Kasumi-1 (cell line): ENCODE results near the gene GRID1.

Experiments
- DNase-seq, 2 experiments: peaks; one replicate each; lab custom pipeline; 2025; lab: John Stamatoyannopoulos, UW

GRID1 gene

DNA sequence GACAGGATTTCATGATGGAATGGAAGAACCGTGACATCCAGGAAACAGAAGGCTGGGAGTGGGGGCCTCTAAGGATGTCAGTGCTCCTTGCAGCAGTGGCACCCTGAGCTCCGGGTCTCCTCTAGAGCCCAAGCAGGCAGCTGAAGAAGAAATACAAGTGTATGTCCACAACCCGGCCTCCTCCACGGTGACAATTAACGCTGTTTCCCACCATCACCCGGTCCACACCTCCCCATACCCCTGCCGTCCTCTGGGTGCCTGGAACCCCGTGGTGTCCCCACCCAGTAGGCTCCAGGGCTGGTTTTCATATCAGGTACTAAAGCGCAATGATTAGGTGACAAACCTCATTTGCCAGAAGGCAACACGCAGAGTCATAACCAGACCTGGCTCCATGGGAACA is 30.3 kb downstream of the GRID1 start:
- no peak for DNase-seq

DNA sequence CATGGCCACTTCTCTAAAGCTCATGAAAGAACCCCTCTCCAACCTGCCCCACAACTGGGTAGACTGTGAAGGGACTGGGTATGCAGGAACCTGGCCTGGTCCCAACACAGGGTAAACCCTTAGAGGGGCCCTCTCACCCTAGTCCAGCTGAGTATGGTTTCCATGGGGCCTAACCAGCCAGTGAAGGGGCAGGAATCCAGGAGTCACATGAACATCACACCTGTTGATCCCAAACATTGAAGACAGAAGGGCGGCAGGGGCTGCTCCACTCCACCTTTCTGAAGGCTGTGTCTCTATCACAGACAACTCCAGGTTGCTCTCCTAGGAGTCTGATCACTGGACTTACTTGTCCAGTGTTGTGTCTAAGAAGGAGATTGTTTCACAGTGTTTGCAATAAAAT is 30.8 kb downstream of the GRID1 start:
- no peak for DNase-seq

DNA sequence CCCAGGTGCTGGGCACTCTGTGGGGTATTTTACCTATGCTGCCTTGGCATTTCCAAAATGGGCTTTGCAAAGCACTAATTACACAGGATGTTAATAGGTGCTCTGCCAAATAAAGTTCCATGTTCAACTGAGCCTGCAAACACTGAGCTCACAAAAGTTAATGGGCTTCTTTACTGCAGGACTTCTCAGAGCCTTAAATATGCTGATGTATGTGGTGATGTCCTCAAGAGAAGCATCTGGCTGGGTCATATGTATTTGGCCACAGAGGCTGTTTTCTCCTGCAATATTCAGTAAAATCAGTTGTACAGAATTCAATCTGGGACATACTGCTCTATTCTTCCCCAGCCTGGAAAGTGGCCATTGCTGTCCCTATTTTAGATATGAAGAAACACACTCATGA is 31.3 kb downstream of the GRID1 start:
- no peak for DNase-seq

DNA sequence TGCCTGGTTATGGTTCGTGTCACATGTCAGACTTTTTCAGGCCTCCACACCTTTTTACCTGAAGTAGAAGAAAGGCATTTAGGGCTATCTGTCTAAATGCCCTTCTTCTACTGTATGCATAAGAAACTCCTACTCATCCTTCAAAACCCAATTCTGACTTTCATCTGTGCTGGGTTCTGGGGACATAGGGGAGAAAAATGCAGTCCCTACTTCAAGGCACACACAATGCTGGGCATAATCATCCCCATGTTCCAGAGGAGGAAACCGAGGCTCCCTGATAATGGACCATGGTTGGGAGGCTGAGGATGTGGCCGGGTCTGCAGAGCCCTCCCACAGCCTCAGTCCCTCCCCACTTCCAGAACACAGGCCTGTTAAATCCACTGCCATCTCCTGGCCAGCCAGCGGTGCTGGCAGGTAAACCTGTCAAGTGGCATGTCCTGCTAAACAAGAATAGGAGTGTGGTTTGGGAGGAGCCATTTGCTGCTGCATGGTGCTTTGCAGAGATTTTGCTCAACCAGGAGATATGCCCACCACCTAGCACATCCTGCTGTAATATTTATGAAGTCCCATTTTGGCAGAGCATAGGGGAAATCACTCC is 32.0 kb downstream of the GRID1 start:
- no peak for DNase-seq

DNA sequence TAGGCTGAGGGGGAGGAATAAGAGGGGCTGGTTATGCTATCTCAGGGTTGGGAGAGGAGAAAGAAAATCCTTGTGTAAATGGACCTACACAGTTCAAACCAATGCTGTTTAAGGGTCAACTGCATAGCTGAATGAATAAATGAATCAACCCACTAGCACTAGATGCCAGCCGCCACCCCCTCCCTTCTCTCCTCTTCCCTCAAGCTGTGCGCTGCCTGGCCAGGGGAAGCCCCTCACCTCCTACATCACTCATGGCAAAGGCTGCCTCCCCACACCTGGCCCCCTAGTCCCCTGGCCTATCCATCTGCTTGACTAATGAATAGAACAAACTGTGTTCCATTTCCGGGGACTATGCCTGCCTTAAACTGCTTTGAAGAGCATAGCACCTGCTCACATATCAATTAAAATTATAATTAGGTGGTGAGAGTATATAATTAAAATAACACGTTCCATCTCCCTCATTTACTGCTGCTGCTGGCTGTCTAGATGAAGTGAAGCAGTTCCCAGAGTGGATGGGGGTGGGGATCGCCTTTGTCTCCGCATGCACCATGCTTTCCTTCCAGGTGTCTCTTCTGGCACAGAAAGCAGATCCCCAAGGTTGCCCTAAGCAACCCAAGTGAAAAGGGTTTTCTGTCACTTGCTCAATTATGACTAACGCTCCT is 32.6 kb downstream of the GRID1 start:
- DNase-seq = no peak

DNA sequence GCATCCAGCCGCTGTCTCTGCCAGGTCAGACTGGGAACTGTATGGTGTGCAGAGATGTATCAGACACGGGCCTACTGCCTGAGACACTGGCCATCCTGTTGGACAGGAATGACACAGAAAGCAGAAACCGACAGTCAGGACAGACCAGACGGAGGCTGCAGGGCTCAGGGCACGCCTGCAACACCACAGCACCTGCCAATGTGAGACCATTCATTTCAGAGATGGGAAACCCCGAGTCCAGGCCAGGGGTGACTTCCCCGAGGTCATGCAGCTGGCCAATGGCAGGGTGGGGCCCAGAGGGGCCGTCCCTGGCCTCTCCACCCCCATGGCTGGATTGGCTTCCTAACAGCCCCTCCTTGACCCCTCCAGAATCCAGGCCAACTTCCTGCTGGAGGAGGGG is 34.7 kb downstream of the GRID1 start:
- no peak for DNase-seq

DNA sequence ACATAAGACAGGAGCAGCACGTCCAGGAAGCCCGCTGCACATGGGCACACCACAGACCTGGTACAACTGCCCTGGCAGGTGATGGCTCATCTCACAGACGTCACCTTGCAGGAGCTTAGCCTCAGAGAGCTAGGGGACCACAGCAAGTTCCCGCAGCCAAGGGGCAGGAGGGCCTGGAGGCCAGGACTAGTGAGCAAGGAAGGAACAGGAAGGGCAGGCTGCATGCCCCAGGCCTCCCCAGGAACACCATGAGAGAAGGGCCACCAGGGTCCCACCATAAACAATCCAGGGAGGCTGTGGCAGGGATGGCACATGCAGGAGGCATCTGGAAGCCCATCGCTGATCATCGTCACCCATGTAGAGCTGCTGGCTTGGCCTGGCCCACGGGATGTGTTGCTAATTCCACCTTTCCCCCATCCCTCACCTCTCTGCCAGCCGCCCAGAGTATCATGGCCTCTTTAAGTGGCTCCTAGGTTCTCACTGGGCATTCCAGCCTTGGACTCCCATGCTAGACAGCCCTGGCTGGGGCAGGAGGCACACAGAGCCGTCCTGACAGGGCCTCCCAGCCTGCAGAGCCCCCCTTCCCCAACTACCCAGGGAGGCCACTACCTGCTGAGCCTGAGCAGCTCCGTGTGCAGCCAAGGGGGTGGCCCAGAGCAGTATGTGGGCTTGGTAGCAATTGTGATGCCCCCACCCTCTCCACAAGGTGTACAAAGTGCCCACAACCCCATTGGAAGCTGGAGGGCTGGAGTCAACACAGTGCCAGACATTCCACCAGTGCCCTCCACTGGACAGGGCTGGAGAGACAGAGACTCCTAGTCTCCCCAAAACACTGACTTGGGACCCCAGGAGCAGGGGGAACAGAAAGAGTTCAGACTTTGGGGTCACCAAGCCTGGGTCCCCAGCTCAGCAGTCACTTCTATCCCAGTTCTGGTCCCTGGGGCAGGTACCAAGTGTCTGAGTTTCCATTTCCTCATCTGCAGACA is 35.5 kb downstream of the GRID1 start:
- DNase-seq = no peak

DNA sequence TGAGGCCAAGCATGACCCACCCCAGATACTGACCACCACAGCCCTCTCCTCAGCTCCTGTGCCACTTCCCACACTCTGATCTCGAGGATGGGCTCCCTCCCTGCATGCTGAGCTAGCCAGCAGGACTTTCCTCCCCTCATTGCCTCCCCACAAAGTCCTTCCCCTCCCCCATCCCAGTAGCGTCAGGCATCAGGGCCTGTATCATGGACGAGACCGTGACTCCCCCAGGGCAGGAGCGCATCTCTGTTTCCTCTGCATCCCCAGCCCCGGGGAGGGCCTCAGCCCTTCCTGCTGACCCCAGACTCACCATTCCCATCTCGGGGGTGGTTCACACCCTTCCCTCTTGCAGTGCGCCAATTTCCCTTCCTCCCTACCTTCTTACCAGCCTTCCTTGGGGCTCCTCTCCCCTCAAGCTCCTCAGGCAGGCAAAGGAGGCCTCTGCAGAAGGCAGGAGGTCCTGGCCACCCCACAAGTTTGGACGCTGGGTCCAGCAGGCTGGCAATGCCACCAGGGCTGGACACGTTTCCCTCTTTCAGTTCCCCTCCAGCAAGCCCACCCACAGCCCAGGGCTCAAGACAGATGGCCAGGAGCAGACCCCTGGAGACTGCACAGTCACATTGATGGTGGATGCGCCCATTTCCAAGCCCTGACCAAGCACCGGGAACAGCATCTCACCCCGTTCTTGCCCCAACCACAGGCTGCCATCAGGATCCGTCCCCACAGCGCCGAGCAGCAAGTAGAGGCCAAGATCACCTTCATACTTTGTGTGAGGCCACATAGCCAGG is 36.5 kb downstream of the GRID1 start:
- DNase-seq = no peak

DNA sequence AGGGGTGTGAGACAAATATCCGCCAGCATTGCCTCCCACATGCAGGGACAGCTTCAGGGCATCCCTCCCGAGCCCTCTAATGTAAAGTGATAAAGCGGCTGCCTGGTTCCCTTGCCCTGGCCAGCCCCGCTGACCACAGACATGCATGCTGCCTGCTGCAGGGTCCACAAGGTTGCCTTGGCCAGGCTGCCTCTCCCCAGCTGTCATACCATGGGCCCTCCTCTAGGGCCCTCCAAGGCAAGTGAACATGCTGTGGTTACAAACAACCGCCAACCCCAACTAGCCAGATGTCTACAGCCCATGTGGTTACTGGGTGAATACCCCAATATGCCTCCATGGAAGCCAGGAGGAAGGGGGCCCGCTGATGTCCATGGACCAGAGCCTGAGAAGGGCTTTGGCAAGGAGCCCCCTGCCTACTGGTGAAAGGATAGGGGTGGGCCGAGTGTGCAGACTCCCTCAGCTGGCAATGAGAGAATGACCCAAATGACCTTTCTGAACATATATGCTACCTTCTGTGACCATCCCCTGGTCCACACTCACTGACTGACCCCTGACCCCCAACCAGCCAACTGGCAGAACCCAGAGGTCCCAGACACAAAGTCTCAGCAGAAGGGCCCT is 37.4 kb downstream of the GRID1 start:
- DNase-seq = no peak

DNA sequence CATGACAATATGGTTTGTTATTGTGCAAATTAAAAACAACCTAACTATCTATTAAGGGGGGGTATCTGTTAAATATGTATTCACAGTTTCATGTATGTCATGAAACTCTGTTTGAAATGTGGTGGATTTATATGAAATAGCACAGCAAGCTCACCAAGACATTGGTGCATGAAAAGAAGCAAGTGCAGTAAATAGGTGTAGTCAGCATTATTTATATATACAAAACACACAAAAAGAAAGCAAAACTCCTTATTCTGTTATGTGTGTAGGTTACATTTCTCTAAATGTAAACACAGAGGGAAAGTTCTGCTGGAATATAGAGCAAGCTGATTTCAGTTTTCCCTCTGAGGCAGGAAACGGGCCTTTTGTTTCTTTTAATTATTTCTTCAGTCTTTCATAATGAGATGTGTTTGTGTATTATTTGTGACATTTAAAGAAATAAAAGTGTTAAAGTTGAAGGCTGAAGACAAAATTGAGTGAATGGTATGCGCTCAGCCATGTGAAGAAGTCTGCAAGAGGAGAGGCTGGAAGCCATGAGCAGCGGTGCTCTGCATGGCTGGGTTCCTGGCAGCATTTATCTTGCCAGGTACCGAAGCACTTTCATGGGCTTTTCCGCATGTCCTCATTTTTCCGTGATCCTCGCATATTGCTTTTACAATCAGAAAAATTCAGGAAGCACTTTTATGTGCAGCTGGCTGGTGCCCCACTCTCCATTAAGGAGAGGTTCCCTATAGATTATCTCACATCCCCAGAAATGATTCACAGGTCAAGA is 38.5 kb downstream of the GRID1 start:
- no peak for DNase-seq

DNA sequence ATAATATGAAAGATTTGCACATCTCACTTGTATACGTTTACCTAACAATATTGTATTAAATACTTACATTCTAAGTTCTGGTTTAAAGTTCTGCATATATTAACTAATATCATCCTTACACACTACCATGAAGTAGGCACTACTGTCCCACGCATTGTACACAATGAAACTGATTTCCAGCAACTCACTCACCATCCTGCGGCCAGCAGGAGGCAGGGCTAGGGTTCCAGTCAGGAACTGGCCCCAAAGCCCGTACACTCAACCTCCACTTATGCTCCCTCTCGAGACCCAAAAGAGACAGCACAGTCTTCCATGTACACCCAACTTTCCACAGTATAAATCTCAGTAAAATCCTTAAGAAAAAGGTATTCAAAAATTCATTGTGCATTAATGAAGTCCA is 41.4 kb downstream of the GRID1 start:
- no peak for DNase-seq

DNA sequence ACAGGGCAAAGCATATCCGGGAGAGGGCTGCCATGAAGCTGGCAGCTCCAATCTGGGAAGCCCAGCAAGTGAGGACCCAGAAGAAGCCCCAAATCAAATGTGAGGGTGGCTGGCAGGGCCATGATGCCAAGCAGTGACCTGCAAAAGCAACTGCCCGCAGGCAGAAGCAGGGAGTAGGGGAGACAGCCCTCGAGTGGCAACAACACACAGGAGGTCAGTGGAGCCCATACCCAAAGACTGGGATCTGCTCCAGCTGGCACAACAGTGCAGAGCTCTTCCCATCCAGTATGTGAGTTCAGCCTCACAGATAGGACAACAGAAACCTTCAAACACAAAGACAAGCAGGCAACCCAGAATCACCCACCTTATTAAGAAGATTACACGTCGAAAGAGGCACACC is 45.0 kb downstream of the GRID1 start:
- DNase-seq = no peak

DNA sequence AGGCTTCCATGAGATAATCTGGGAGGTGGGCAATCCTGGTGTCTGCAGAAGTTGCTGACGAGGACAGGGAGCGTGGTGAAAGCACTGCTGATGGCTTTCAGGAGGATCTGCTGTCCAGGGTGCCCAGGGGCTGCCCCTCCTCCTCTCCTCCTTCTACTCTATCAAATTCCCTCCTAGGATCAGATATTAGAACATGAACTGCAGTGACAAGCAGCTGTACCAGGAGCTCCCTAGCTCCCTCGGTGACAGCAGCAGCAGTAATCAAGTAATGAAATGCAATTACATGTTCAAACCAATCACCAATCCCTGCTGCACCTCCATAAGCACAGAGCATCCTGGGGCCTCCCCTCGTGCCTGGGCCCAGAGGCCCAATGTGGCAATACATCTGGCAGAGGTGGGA is 46.9 kb downstream of the GRID1 start:
- DNase-seq = no peak

DNA sequence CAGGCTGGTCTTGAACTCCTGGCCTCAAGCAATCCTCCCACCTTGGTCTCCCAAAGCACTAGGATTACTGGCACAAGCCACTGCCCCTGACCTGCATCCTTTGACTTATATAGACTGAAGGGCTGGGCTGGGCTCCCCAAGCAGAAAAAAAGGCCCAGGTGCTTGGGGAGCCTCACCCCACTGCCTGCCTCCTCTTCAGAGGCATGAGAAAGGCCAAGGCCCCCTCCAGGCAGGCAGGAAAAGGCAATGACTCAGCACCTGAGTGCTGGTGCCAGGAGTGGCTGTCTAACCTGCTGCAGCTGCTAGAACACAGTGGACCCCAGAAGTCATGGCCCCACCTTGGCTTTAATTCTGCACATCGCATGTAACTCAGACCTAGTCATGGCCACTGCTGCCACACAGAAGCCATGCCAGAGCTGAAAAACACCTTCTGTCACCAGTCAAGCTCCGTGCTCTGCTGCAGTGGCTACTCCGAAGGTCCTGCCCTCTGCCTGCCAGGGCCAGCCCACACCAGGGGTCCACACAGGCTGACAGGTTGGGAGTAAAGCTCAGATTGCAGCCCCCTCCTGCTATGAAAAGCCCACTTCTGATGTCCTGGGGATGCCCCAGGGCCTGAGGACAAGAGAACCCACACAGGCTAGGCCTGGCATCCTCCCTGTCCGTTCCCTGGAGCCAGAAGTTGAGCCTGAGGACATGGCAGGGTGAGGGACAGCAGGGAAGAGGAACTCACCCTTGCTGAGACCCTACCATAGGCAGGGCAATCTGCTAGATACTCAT is 48.5 kb downstream of the GRID1 start:
- DNase-seq = no peak

DNA sequence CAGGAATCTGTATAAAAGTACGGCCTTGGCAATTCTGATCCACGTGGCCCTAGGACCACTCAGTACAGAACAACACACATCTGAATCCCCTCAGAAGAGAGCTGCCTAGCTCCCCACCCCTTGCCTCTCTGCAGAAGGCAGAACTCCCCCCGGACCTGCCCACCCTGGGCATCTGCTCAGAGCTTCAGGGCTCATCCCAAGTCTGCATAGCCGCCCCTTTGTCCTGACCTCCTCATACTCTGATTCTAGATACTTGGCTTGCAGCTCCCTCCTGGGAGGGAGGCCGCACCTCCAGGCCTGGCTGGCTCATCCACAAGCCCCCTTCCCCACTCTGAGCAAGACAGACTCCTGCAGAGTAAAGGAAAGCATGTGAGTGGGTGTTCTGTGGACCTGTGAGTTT is 49.6 kb downstream of the GRID1 start:
- no peak for DNase-seq

DNA sequence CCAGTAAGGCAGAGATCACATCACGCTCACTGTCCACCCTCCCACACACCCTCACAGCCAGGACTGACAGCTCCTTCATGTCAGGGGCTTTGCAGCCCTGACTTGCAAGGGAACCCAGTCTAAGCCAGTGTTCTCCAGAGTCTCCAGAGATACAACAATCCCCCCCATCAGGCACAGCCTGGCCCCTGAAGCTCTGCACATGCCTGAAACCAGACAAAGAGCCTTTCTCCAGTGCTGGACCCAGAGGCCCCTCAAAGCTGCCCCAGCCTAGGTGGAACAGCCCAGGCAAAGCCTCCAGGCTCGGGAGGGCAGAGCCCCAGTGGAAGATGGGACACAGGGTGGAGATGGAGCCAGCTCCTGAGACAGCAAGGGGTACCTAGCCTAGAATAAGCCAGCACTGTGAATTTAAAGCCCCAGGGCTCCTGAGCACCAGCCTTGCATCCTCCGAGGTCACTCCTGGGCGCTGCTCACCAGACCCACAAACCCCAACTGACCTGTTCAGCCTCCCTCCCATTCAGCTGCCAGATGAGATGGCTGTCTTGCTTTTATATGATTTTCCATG is 50.2 kb downstream of the GRID1 start:
- DNase-seq = no peak

DNA sequence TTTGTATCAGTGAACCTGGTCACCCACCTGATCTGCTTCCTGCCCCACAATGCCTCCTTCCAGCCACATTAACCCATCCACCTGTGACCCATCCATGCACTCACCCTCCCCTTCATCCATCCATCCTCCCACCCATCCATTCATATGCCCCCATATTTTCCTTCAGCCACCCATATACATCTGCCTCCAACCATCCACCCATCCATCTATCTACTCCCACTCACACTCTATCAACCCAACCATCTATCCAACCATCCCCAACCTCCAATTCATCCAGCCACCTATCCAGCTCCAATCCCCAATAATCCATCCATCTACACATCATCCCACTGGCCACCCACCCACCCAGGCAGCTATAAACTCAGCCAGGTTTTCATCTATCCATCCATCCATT is 51.0 kb downstream of the GRID1 start:
- DNase-seq = no peak

DNA sequence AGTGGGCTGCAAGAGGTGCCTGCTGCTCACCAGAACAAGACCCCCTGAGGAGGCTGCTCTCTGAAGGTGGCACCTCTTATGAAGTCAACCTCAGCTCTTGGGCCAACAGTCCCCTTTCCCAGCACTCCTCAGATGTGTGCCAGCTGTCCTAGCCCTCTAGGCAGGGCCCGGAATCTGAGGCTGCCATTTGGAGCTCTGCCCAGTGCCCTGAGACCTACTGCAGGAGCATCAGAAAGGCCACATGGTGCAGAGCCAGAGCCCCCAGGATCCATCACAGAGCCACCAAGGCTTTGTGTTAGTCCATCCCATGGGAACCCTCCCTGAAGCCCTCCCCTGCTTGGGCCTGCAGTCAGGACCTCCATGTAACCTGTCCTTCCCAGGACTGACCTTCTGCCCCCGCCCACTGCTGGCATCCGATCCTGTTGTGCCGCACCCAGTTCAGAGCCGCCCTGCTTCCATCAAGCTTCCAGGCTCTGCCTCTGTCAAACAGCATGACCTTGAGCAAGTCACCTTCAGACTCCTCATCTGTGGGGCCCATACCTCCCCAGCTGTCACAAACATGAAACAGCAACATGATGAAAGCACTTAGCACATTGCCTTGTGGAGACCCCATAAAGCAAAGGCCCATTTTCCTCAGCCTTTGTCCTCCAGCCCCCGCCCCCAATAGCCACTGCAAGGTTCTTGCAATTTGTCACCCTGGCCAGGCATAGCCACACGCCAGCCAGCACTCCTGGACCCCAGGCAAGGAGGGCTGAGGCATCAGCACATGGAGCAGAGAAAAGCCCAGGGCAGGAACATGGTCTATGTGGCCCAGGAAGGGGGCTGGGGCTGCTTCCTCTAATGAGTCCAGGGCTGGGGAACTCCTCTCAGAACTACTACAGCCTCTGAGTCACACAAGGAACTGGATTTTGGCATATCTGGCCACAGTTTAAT is 51.7 kb downstream of the GRID1 start:
- DNase-seq = no peak

DNA sequence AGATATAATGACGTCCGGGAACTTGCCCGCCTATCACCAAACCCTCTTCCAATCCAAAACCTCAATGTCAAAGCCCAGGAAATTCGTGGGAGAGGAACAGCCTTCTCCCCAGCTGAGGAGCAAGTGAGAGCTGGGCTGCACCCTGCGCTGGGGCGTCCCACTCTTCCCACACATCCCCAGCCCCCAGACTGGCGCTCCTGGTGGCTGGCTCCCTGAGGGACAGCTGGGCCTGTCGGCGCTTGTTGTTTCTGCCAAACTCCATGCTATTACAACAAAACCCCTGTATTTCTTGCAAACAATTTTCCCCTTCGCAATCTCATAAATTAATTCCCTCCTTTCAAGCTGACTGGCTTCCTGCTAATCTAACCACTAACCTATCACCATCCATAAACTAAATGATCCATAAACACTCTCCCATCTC is 53.0 kb downstream of the GRID1 start:
- DNase-seq = no peak
